GM21723 (cell line): ENCODE data around the gene LSM4.

Experiments
- ATAC-seq: cut with Tn5 transposase; IDR thresholded peaks from one replicate; pipeline ENCODE4 v1.9.1; 2021; ENCODE audit warnings: mild to moderate bottlenecking, moderate library complexity; ENCODE audit not compliant: unreplicated experiment

The LSM4 gene

DNA sequence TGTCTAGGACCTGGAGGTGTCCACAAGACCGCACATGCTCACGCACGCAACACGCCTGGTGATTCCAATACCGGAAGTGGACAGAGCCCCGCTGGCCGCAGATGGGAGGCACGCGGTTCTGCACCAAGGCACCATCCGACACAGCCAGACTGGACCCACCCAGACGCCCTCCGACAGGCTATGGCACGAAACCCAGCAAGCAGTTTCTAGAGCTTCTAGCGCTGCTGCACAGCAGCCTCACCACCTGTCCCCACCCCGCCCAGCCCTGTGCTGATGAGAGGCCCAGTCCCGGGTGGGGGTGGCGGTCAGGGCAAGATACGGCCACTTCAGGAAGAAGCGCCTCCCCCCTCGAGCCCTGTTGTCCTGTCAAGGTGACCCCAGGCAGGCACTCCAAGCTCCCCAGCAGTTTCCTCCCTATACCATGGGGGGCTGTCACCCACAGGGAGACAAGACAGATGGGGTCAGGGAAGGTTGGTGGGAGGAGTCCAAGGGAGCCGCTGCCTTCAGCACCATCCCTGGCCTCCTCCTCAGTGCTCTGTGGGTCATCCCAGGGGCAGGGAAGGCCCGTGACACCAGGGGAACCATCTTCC, 11.3 kb downstream of the LSM4 start:
- ATAC-seq = no peak

GRCh38 chr19:18310966-18311365, 11.9 kb downstream of the LSM4 start:
- no peak for ATAC-seq

- ATAC-seq = no peak
Observed at GRCh38 chr19:18310118-18310909, 12.6 kb downstream of the LSM4 start.

- no peak for ATAC-seq
Observed at GRCh38 chr19:18309525-18310064, 13.3 kb downstream of the LSM4 start.

- ATAC-seq = no peak
Observed at GRCh38 chr19:18308948-18309325, 13.9 kb downstream of the LSM4 start.

DNA sequence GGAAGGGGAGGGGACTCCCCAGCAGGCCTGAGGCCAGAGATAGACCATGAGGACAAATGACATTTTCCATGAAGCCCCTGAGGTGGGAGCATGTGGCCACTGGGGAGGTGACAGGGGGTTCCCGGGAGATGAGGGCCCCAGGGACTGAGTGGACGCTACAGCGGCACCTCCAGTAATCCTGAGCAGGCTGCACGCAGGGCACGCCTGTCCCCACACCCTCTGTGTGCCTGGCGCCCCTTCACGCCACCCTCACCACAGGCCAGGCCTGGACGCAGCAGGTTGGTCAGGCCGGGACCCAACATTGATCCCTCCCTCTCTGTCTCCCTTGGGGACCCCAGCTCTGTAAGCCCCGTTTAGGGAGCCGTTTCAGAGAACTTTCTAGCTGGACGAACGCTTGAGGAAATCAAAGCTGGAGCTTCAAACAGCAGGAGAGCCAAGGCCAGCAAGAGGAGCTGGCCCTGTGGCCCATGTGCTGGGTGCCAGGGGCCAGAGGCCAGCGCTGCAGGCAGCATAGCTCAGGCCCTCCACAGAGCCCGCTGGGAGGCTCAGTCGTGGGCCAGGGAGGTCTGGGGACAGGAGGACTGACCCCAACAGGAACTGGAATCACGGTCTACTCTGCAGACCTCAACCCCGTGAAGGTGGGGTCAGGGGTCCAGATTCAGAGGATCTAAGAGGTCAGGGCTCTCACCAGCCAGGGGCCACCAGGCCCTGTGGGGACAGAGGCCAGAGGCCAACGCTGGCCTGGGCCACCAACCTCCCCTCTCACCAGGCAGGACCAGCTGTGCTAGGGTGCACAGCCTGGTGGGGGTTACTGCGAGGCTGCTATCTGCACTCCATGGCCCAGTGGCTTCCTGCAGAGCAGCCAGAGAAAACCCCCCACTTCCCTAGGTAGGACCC, 14.6 kb downstream of the LSM4 start:
- ATAC-seq = no peak

DNA sequence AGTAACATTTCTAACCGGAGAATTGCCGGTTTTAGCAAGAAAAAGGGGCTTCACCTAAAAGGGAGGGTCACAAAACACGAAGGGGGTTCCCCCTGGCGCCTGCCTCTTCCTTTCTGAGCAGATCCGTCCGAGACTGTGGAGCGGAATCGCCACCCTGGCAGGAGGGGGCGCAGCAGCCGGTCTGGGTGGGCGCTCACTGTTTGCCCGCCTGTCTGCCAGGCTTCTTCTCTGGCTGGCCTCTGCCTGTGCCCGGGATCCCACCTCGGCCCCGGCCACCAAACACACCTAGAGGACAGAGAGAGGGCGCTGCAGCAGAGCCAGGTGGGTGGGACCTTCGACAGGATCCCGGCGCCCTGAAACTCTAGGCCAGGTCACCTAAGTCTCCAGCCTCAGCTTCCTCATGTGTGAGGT, 15.6 kb downstream of the LSM4 start:
- no peak for ATAC-seq

- no peak for ATAC-seq
Observed at GRCh38 chr19:18306888-18307260, 16.0 kb downstream of the LSM4 start.

DNA sequence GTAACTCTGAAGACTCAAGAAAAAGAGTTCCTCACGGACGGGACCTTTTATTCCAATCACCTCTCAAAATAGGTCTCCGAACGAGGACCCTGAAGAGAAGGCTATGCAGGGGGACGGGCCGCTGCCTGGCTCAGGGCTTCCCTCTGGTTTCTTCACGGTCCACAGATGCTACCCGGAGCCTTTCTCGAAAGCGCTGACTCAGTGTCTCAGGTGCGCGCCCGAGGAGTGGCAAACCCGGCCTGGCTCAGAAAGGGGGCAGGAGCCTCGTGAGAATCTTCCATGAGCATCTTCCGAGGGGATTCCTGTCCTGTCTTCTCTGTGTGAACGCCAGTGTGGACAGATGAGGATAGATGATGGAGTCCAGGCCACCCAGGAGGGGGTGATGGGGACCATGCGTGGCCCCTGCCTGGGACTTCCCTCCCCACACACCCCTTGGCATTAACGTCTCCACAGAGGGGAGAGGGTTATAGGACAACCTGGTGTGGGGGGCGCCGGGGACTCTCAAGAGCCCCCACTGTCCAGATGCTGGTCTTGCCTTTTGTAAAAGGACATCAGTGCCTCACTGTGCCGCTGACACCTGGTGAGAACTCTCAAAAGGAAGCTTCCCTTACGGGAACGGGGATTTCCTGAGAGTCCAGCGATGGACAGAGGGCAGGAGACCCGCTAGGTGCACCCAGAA, 16.5 kb downstream of the LSM4 start:
- ATAC-seq = no peak

- peak; percentile 34 for ATAC-seq
Observed at GRCh38 chr19:18304458-18305310, 18.2 kb downstream of the LSM4 start.

DNA sequence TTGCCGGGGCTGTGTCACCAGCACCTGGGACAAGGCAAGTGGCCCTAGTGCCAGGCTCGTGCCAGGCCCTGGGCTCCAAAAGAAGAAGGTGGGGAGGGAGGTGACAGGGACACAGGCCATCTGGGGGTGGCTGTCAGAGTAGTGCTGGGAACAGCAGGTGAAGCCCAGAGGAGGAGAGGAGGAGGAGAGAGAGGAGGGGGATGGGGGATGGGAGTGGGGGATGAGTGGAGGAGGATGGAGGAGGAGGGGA, 18.7 kb downstream of the LSM4 start:
- ATAC-seq = no peak

- no peak for ATAC-seq
Observed at GRCh38 chr19:18301718-18302111, 21.2 kb downstream of the LSM4 start.

- ATAC-seq = no peak
Observed at GRCh38 chr19:18300930-18301717, 21.8 kb downstream of the LSM4 start.

DNA sequence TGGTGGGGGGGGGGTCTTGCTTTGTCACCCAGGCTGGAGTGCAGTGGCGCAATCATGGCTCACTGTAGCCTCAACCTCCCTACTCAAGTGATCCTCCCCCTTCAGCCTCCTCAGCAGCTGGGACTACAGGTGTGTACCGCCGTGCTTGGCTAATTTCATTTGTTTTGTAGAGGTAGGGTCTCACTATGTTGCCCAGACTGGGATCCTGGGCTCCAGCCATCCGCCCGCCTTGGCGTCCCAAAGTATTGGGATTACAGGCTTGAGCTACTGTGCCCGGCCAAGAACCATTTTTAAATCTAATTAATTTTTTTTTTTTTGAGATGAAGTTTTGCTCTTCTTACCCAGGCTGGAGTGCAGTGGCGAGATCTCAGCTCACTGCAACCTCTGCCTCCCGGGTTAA, 23.2 kb downstream of the LSM4 start:
- ATAC-seq = no peak

DNA sequence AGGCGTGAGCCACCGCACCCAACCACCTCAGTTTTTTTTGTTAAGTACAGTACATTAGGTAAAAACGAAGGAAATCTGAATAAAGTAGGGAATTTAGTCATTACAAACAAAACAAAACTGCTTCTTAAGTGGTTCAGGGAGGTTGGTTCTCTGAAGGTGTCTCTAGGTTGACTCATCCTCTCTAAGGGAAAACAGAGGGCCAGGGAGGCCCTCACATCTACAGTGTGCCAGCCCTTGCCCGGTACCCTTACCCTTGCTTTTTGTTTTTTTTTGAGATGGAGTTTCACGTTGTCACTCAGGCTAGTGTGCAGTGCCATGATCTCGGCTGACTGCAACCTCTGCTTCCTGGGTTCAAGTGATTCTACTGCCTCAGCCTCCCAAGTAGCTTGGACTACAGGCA, 24.3 kb downstream of the LSM4 start:
- ATAC-seq = no peak

DNA sequence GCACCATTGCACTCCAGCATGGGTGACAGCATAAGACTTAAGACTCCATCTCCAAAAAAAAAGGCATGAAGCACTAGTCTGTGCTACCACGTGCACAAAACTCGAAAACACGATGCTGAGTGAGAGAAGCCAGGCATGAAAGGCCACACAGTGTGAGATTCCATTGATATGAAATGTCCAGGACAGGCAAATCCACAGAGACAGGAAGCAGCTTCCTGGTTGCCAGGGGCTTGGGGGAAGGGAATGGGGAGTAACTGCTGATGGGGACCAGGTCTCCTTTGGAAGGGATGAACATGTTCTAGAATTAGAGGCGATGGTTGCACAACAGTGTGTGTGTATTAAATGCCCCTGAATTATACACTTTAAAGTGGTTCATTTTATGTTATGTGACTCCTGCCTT, 25.6 kb downstream of the LSM4 start:
- no peak for ATAC-seq

DNA sequence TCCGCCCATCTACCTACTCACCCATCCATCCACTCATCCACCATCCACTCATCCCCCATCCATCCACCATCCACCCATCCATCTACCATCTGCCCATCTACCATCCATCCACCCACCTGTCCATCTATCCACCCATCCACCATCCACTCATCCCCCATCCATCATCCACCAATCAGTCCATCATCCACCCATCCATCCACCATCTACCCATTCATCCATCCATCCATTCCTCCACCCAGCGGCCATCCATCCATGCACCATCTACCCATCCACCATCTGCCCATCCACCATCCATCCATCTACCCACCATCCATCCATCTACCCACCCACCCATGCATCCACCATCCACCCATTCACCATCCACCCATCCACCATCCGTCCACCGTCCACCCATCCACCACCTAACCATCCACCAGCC, 27.8 kb downstream of the LSM4 start:
- ATAC-seq = no peak

GRCh38 chr19:18294467-18294864, 28.4 kb downstream of the LSM4 start:
- no peak for ATAC-seq

- ATAC-seq = no peak
Observed at GRCh38 chr19:18293642-18294466, 29.0 kb downstream of the LSM4 start.
